G401 (cell line): ENCODE results near the gene NAALADL2. TPM values are rescaled to one million over a fixed set of nuclear protein-coding genes. Genes with fewer than 3 reads are reported as not detected.
A peak's percentile ranks its signal among the peaks of the same experiment; 100 is the strongest.
"Not testable (repeated sequence)": the region's sequence is repeated elsewhere in the genome, so short reads cannot be mapped to it uniquely, and the experiment has no call there.

ENCODE experiments used
- DNase-seq: peaks from one replicate; pipeline ENCODE4 v3.0.0-alpha.2; 2015; ENCODE audit warnings: low spot score
- in situ Hi-C: cut with HindIII; loops from 2 replicates; pipeline ENCODE4 v1.10.0; 2016; ENCODE audit warnings: low sequenced_read_pairs, mixed read lengths
- total RNA-seq: library from RNA; depleted of rRNA; stranded (reverse); fragments of >200 nt; shearing (Covaris generic); gene quantifications from 2 replicates; pipeline ENCODE4 v1.2.3, GENCODE V29; 2014

Gene NAALADL2
- total RNA-seq, 1 experiment from 2014 or later: 1.3 TPM

- in situ Hi-C loops: no loop called here
These were observed 248.1 kb downstream of the NAALADL2 start for GRCh38 chr3:175107231-175107630.

GRCh38 chr3:175107995-175108394 lies 248.9 kb downstream of the NAALADL2 start:
- in situ Hi-C loops: no loop called here
- no peak for DNase-seq

More at GRCh38 chr3:175107231-175107630, 248.1 kb downstream of the NAALADL2 start:
- peak; percentile 27 for DNase-seq

GRCh38 chr3:175108613-175109151 lies 249.5 kb downstream of the NAALADL2 start:
- no peak for DNase-seq
- in situ Hi-C loops: no loop called here

- DNase-seq: no peak
- in situ Hi-C loops: no loop called here
These were observed 251.9 kb downstream of the NAALADL2 start for GRCh38 chr3:175111036-175111435.

GRCh38 chr3:175118382-175118941 lies 259.3 kb downstream of the NAALADL2 start:
- in situ Hi-C loops: no loop called here
- DNase-seq: no peak

- DNase-seq: no peak
- in situ Hi-C loops: no loop called here
These were observed 262.1 kb downstream of the NAALADL2 start for GRCh38 chr3:175121225-175121624.

GRCh38 chr3:175127075-175127662 lies 268.0 kb downstream of the NAALADL2 start:
- no peak for DNase-seq
- in situ Hi-C loops: no loop called here

GRCh38 chr3:175129126-175129525 lies 270.0 kb downstream of the NAALADL2 start:
- no peak for DNase-seq
- in situ Hi-C loops: no loop called here

GRCh38 chr3:175129571-175129970 lies 270.4 kb downstream of the NAALADL2 start:
- in situ Hi-C loops: no loop called here
- DNase-seq: no peak

- DNase-seq, in situ Hi-C loops: not testable (repeated sequence)
These were observed 272.7 kb downstream of the NAALADL2 start for GRCh38 chr3:175131866-175132265.

GRCh38 chr3:175132706-175133105 lies 273.6 kb downstream of the NAALADL2 start:
- DNase-seq, in situ Hi-C loops: not testable (repeated sequence)

GRCh38 chr3:175144368-175144767 lies 285.2 kb downstream of the NAALADL2 start:
- in situ Hi-C loops: no loop called here
- DNase-seq: no peak

- in situ Hi-C loops: no loop called here
- DNase-seq: peak; percentile 7
These were observed 287.1 kb downstream of the NAALADL2 start for GRCh38 chr3:175146258-175146657.

- in situ Hi-C loops: no loop called here
These were observed 290.5 kb downstream of the NAALADL2 start for GRCh38 chr3:175149675-175150074.

GRCh38 chr3:175150812-175151401 lies 291.8 kb downstream of the NAALADL2 start:
- in situ Hi-C loops: no loop called here
- DNase-seq: no peak

More at GRCh38 chr3:175149675-175150074, 290.5 kb downstream of the NAALADL2 start:
- DNase-seq: peak; percentile 66

- no peak for DNase-seq
- in situ Hi-C loops: no loop called here
These were observed 294.5 kb downstream of the NAALADL2 start for GRCh38 chr3:175153595-175153994.

GRCh38 chr3:175155172-175155571 lies 296.0 kb downstream of the NAALADL2 start:
- no peak for DNase-seq
- in situ Hi-C loops: no loop called here

- in situ Hi-C loops: no loop called here
- DNase-seq: no peak
These were observed 300.1 kb downstream of the NAALADL2 start for GRCh38 chr3:175159202-175159601.

- in situ Hi-C loops: no loop called here
- no peak for DNase-seq
These were observed 302.2 kb downstream of the NAALADL2 start for GRCh38 chr3:175161291-175161690.

GRCh38 chr3:175163686-175164085 lies 304.6 kb downstream of the NAALADL2 start:
- in situ Hi-C loops: no loop called here
- DNase-seq: peak; percentile 69
